GM21447 (cell line): ENCODE data around the gene ATP6V0C.
A peak's percentile ranks its signal among the peaks of the same experiment; 100 is the strongest.
"Not testable (repeated sequence)": the region's sequence is repeated elsewhere in the genome, so short reads cannot be mapped to it uniquely, and the experiment has no call there.

Experiments used
- ATAC-seq: cut with Tn5 transposase; IDR thresholded peaks from one replicate; pipeline ENCODE4 v1.9.1; 2021; ENCODE audit not compliant: unreplicated experiment

The ATP6V0C gene

DNA sequence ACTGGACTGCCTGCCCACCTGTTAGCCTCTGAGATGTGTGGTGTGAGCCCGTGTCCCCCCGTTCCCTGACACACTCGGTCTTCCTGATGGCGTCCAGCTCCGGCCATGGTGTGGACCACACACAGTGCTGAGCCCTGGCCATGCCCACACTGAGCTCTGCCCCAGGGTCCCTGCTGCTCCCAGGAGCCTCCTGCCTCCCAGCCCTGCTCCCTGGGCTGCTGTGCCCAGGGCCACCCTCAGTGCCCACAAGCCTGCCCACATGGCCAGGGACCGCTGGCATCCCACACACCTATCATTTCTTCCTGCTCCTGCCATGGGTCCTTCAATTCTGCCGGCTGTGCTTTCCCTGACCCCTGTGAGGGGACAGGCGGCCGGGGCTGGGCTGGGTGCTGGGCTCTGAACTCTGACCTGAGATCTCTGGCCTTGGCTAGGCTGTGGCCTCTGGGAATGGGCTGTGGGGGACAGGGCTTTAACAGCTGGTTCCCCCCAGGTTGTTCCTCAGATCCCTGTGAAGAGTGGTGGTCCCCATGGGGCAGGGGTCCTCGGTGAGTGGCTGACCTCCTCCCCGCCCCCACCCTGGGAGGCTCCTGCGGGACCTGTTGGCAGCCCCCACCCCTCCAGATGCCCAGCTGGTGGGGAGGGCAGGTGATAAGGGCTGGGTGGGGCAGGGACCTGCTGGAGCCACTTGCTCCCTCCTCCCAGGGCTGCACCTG lies 13.5 kb downstream of the ATP6V0C start:
- ATAC-seq = no peak

DNA sequence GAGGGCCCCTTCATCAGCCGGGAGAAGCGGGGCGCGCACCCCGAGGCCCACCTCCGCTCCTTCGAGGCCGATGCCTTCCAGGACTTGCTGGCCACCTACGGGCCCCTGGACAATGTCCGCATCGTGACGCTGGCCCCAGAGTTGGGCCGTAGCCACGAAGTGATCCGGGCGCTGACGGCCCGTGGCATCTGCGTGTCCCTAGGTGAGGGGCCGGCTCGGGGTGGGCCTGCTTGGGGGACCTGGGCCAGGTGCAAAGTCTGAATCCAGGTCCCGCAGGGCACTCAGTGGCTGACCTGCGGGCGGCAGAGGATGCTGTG lies 14.0 kb downstream of the ATP6V0C start:
- no peak for ATAC-seq

DNA sequence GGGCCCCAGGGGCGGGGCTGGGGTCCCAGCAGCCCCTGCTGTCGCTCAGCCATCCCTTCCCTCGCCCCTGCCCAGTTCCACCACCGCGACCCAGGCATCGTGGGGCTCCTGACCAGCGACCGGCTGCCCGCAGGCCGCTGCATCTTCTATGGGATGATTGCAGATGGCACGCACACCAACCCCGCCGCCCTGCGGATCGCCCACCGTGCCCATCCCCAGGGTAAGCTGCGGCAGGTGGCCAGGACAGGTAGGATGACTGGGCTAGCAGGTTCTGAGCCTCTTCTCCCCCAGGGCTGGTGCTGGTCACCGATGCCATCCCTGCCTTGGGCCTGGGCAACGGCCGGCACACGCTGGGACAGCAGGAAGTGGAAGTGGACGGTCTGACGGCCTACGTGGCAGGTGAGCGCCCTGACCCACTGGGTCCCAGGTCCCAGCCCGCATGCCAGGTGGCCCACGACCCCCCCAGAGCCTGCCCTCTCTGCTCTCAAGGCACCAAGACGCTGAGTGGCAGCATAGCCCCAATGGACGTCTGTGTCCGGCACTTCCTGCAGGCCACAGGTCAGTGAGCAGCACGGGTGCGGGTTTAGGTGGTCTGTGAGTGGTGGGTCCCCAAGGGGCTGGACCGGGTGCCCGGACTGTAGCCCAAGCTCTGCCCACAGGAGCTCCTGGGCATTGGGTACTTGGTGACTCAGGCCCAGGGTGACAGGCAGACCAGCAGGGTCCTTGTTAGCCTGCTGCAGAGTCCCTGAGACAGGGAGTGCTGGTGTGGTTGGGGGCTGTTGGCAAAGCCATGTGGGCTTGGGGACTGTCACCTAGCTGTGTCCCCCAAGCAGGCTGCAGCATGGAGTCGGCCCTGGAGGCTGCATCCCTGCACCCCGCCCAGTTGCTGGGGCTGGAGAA lies 14.7 kb downstream of the ATP6V0C start:
- ATAC-seq = no peak

DNA sequence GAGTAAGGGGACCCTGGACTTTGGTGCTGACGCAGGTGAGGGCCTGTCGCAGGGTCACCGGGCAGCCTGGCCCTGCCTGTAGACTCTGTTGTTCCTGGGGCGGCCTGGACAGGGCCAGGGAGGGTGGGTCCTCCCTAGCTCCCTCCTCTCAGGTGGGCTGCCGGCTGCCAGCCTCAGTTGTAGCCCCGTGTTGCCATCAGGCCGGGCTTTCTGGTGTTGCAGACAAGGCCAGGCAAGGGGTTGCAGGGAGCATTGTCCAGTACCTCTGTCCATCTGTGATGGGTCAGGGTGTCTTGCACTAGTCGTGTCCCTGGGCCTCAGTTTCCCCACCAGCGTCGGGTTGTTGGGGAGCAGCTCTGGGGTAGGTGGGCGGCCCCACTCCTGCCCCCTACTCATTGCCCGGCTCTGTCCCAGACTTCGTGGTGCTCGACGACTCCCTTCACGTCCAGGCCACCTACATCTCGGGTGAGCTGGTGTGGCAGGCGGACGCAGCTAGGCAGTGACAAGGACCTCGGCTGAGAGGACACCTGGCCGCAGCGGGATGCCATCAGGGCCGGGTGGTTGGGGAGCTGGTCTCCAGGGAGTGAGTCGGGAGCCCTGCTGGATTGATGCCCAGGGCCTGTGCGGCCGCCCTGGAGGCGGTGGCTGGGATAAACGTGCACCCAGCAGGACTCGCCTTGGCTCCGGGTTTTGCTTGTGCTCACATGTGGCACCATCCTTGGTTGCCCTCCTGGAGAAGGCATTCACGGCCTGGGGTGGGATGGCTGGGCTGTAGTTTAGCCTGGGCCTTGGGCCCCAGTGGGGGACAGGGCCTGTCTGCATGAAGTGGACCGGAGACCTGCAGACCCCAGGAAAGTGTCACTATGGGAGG lies 15.5 kb downstream of the ATP6V0C start:
- no peak for ATAC-seq

DNA sequence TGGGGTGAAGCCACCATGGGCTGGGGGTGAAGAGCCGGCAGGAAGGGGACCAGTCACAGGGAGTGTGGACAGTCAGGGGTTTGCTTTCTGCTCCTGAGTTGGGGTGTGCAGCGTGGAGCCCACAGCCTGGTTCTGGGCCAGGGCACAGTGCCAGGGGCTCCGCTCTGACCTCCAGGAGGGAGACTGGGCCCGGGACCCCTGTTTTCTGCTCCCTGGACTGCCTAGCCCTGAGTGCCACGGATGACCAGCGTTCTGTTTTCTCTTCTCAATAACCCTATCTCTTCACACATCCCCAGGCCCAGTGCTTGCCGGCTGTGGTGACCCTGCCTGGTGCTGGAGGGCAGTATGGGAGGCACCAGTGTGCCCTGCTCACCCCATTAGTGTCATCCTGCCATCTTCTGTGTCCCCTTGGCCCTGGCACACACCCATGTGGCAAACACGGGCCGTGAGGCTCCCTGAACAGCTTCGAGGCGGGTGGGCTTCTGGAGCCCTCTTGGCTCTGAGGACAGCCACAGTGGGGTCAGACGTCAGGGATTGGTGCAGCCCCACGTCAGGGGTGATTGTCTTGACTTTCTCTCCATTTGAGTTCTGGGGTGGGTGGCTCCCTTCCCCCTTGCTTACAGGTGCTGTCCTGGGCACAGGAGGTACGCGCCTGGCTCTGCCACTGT lies 16.3 kb downstream of the ATP6V0C start:
- ATAC-seq = no peak

DNA sequence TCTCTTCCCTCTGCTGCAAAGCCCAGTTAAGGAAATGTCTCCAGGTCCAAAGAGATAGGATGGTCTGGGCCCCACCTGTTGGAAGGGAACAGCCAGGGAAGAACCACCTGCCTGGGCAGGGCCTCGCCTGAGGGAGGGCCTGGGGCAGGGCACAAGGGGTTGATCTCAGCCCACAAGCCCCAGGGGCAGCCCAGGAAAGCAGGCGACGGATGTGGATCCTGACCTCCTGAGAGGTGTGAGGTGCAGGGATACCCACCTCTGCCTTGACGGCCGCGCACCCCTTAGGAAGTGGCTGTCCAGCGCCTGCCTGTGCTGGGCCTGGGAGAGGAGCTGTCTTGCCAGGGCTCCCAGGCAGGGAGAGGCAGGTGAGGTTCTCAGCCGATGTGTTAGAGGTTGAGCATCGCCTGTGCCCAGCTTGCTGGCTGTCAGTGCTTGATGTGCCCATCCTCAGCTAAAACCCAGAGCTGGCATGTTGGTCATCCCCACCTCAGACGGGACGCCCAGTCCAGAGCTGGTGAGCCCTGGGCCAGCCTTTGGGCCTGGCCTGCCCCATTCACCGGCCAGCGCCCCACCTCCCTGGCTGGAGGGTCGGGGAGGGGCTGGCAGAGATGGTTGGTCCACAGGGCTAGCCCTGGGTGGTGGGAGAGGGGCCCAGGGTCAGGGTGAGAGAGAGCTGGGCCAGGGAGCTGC lies 17.0 kb downstream of the ATP6V0C start:
- ATAC-seq = no peak

DNA sequence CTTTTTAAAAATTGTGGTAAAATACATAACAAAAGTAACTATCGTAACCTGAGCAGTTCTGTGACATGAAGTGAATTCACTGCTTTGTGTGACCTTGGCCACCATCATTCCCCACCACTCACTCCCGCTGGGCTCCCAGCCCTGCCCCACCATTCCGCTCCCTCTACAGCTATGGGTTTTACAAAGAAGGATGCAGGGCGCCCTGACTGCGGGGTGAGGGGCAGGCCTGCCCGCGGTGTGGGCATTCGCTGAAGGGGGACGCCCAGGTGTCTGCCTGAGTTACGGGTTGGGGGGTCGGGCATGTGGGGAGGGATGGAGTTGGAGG lies 17.6 kb downstream of the ATP6V0C start, which contains the start of gene CEMP1:
Gene CEMP1 (minus strand): TSS at position 38 of the 325 bp plus-strand sequence. CDS start 335 bp downstream, outside the sequence.
- peak; percentile 2 for ATAC-seq

DNA sequence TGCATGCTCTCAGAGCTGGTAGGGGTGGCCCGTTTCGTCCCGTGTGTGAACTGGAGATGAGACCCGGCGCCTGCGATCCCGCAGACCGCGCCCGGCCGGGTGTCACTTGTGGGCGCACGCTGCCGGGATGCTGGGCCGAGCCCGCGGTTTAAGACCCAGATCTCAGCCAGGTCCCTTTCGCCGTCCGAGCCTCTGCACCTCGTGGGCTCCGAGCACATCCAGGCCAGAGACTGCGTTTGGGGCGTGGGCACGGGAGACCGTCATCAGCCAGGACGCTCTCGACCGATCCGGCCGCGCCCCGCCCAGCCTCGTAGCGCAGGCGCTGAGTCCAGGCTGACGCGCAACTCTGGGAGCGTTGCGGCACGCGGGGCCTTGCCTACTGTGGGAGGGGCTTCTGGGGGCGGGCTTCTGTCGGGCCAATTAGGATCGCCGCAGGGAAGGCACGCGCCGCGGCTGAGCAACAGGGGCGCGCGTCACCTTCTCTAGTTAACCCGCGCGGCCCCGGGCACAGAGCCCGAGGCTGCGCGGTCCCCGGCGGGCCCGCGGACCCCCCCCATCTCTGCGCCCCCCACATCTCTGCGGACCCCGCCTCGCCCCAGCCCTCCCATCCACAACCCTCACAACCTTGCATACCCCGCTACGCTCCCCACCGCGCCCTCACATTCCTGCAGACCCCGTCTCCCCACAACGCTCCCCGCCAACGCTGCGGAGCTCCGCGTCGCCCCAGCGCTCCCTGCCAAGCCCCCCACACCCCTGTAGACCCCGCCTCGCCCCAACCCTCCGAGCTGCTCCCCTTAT lies 18.1 kb downstream of the ATP6V0C start:
- ATAC-seq = peak; percentile 78

DNA sequence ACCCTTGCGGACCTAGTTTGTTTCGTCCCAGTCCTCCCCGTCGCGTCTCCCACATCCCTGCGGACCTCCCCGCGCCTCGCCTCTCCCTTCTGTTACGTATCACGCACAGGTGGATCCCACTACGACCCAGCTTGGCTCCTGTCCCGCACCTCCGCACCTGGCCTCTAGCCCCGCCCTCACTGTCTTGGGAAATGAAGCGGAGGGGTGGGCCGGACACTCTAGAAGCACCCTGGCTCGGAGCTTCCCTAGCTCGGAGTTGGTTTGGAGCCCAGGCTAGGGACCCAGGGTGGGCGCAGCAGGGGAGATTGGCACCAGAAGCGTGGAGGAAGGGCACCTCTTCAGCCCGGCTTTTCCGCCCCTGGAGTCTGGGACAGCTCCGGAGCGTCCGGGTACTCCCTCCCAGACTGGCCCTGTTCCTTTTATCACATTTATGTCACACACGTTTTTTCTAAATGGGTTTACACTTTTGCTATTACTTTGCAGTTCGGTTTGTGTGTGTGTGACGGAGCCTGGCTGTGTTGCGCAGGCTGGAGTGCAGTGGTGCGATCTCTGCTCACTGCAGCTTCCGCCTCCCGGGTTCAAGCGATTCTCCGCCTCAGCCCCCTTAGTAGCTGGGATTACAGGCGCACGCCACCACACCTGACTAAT lies 18.9 kb downstream of the ATP6V0C start:
- peak; percentile 28 for ATAC-seq

DNA sequence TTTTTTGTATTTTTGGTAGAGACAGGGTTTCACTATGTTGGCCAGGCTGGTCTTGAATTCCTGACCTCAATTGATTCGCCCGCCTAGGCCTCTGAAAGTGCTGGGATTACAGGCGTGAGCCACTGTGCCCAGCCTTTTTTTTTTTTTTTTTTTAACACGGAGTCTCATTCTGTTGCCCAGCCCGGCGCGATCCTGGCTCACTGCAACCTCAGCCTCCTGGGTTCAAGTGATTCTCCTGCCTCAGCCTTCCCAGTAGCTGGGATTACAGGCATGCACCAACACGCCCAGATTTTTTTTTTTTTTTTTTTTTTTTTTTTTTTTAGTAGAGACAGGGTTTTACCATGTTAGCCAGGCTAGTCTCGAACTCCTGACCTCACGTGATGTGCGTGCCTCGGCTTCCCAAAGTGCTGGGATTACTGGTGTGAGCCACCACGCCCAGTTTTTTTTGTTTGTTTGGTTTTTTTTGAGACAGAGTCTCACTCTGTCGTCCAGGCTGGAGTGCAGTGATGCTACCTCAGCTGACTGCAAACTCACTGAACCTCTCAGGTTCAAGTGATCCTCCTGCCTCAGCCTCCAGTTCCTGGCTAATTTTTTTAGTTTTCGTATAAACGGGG lies 19.5 kb downstream of the ATP6V0C start:
- not testable (repeated sequence) for ATAC-seq

DNA sequence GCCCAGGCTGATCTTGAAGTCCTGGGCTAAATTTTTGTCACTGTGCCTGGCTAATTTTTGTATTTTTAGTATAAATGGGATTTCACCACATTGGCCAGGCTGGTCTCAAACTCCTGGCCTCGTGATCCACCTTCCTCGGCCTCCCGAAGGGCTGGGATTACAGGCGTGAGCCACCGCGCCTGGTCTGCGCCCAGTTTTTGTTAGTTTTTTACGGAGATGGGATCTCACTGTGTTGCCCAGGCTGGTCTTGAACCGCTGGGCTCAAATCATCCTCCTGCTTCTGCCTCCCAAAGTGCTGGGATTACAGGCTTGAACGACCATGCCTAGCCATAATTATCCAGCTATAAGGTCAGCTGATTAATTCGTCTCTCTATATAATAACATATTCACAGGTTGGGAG lies 20.2 kb downstream of the ATP6V0C start:
- no peak for ATAC-seq

DNA sequence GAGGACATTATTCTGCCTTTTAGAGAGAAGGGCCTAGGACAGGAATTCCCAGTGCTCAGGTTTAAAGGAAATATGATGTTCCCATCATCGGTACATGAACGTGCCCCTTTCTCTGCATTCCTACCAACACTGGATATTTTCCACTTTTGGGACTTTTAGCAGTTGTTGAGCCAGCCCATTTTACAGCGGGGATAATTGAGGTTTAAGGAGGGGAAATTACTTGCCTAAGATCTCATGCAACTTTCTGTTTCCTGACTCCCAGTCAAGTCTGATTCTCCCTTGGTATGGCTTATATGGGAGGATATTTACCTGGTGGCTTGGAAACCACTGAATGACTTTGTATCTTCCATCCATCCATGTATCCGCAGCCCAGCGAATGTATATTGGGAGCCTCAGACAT lies 20.6 kb downstream of the ATP6V0C start:
- not testable (repeated sequence) for ATAC-seq

DNA sequence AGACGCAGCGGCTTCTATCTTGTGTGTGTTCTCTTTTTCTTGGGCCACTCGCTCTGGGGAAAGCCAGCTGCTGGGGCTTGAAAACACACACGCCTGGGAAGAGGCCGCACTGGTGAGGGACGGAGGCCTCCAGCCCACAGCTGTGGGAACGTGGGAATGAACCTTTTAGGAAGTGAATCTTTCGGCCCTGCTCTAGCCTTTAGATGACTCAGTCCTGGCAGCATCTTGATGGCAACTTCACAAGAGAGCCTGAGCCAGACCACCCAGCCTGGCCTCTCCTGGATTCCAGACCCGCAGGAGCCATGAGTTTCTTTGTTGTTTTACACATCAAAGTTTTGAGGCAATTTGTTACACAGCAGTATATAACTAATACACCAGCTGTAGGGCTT lies 21.9 kb downstream of the ATP6V0C start:
- ATAC-seq = no peak

DNA sequence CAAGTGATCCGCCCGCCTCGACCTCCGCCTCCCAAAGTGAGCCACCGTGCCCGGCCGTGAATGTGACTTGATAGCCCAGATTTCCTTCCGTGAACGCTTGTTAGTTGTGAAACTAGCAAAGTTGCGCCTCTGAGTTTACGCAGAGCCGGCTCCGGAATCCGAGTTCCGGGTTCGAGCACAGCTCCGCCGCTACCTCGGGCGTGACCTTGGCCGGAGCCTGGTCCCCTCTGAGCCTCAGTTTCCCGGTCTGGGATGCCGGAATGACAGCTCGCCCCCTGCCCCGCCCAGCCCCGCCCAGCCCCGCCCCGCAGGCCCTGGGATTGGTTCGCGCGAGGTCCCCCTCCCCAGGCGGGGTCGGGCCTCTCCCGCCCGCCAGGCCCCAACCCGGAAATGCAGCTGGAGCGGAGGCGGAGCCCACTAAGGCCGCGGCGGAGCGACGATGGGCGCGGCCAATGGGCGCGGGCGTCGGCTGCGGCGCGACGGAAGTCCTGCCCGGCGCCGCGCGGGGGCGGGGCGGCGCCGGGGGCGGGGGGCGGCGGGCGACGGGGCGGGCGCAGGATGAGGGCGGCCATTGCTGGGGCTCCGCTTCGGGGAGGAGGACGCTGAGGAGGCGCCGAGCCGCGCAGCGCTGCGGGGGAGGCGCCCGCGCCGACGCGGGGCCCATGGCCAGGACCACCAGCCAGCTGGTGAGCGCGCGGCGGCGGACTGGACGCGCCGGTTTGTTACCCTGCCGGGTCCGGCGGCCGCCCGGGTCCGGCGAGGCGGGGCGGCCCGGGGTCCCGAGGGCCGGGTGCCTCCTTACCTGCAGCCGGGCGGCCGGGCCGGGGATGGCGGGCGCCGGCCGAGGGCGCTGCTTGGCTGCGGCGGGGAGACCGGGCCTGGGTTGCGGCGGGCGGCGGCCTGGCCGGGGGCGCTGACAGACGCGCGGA lies 24.0 kb downstream of the ATP6V0C start, which contains the start of gene PDPK1:
Gene PDPK1 (plus strand): TSS at position 571 of the 929 bp plus-strand sequence. CDS start 92 bp downstream, at position 663.
- peak; percentile 72 for ATAC-seq

DNA sequence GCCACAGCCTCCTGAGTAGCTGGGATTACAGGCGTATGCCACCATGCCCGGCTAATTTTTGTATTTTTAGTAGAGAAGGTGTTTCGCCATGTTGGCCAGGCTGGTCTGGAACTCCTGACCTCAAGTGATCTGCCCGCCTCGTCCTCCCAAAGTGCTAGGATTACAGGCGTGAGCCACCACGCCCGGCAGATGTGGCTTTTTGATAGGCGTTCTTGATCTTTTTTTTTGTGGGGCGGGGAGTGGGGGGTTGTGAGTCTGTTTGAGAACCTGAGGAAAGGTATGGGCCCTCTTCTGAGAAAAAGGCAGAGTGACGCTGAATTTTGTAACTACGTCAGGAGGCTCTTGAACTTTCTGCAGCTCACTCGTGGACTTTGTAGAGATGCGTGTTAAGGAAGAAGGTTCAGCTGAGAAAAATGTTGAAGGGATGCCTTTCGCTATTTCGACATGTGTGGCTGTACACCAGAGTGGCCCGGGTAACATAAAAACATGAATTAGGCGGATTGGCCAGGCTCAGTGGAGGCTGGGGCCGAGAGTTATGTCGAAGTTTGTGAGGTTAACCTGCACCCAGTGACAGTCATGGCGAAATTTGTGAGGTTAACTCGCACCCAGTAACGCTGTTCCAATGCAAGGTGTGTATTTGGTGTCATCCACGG lies 25.6 kb downstream of the ATP6V0C start:
- ATAC-seq = not testable (repeated sequence)

DNA sequence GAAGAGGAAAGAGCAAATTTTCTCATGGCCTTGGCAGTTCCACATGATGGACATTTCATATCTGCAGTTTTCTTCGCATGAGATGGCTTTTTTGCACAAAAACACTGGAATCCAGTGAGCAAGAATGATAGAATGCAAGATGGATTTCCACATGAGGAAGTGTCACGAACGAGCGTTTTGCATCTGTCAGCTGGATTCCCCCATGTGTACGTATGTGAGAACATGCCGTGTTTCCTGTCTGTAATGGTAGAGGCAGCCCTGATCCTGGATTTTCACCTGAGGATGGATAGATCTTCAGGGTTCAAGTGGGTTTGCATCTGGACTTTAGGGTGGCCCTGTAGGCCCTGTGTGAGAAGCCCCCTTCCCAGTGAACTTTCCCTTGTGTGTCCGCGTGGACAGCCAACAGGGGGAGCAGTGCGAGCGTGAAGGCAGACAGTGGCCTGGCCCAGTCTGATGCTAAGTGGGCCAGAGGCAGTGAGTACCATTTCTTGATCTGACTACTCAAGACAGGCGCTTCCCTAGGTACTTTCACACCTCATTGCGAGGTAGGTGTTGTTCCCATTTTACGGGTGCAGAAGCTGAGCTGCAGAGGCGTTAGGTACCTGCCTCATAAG lies 26.2 kb downstream of the ATP6V0C start:
- not testable (repeated sequence) for ATAC-seq
